Measurements from ENCODE around the gene WFIKKN1.

WFIKKN1 gene

DNA sequence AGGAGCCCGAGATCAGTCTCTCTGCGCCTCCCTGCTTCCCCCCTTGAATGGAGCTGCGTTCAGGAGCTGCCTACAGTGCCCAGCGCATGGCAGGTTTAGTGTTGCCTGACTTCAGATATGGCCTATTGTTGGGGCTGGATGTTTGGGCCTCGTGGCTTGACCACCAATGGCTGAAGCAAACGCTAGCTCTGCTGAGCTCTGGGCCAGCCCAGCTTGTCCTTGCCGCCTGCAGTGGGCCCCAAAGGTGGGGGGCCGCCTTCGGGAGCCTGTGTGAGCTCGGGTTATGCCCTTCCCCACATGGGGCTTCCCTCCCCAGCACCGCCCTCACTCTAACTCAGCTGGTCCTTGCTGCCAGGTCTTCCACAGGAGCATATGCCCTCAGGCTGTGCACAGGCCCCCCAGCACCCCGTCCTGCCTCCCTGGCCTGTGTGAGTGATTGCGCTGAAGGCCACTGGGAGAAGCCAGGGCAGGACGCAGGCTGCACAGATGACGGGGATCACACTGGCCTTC, 7.3 kb downstream of the WFIKKN1 start:
- DNase-seq: no peak

DNA sequence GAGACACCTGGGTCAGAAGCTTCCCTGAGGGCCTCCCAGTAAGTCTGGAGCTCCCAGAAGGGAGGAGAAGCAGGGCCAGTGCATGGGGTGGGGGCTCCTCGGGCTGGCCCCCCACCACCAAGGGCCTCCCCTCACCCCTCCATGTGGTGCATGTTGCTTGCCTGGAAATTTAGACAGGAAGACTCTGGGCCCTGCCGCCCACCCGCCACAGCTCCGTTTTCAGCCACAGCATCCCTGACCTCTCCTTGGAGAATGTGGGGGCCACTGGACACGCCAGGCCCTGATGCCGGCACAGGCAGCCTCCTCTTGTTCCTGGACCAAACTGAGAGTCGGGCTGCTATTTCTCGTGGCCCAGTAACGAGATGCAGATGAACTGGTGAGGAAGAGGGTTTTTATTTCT, 8.1 kb downstream of the WFIKKN1 start:
- DNase-seq: no peak

DNA sequence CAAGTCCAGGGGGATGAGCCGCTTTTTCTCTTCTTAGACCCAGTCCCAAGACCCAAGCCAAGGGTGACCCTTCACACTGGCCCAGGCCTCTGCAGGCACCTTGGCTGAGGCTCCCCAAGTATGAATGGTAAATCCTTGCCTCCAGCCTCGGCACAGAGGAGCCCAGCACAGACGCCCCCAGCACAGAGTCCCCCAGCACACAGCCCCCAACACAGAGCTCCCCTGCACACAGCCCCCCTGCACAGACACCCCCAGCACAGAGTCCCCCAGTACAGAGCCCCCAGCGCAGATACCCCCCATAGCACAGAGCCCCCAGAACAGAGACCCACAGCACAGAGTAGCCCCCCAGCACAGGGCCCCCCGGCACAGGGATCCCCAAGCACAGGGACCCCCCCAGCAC, 9.8 kb downstream of the WFIKKN1 start:
- DNase-seq: no peak

DNA sequence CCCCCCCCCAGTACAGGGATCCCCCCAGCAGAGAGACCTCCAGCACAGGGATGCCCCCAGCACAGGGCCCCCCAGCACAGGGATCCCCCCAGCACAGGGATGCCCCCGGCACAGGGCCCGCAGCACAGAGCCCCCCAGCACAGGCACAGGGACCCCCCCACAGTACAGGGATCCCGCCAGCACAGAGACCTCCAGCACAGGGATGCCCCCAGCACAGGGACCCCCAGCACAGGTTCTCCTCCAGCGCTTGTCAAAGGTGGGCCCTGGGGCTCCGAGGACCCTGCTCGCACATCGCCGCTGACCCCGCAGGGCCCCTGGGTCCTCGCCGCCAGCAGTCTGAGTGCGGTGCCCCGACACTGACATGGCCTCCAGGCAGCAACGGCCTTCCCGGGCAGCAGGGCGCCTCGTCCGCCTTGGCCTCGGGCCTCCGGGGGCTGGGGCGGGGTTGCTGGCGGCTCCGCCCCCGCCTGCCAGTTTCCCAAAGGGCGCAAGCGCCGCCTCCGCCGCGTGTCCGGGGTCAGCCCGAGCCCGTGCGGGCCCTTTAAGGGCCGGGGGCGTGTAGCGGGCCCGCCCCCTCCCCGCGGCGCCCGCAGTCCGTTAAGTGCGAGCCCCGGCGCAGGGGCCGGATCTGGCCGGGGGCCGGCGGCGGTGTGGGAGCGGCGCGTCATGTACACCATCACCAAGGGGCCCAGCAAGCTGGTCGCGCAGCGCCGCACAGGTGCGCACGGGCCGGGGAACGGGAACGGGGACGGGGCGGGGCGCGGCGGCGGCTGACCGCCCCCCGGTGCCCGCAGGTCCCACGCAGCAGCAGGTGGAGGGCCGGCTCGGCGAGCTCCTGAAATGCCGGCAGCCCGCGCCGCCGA, 10.8 kb downstream of the WFIKKN1 start, which contains the start of gene MCRIP2:
Gene MCRIP2, plus strand, starts transcription at position 503 of the 863 bp plus-strand sequence. Its CDS starts 164 bp downstream, at position 667.
- DNase-seq: peak; percentile 94

DNA sequence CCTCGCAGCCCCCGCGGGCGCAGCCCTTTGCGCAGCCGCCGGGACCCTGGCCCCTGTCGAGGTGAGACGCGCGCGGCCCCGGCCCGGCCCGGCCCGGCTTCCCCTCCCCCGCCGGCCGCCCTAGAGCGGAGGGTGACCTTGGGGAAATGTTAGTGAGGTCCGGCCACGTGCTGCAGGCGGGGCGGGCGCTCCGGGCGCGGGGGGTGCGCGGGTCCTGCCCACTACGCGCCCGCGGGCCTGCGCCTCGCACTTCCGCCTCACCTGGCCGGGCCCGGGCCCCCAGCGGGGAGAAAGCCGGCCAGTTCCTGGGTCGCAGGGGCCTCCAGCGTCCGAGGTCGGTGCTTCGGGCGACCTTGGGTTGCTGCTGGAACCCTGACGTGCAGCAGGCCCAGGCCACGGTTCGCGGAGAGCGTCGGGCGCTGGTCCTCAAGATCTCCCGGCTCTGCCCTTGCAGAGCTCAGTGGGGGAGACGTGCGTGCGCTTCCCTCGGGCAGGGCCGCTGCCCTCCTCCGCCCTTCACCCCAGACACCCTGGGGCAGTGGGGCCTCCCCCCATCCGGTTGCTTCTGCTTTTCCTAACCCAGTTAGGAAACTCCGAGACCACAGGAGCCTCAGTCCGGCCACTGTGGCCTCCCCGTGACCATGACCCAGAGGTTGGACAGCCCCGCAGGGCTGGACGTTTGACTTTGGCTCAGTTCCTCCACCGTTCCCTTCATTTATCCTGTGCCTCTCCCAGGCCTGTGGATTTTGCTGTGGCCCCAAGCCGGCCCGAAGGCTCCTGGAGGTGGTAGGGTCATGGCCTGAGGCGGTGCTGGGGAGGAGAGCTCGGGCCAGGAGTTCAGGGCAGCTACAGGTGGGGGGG, 11.6 kb downstream of the WFIKKN1 start:
- peak; percentile 76 for DNase-seq

DNA sequence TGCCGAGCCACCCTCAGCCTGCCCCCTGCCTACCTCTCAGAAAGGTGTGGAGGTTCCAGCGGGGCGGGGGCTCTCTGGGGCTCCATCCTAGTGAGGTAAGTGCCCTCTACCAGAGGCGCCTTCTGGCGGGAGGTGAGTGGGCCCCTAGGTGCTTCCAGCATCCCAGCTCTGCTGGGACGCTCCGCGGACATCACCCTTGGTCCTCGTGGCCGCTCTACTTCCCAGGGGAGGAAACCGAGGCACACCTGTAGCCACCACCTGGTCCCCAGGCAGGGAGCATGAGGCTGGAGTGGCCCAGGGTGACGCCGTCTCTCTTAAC, 12.2 kb downstream of the WFIKKN1 start:
- no peak for DNase-seq

DNA sequence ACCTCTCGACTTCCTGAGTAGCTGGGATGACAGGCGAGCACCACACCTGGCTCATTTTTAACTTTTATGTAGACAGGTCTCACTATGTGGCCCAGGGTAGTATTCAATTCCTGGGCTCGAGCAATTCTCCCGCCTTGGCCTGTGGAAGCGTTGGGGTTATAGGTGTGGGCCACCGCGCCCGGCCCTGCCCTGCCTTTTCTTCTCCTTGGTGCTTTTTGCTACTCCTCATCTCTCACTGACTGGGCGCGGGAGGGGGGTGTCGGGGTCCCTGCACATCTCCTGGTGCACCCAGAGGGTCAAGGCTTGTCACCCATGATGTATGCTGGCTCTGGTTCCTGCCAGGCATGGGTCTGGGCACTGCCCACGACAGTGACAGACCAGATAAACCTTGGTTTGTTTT, 13.8 kb downstream of the WFIKKN1 start:
- no peak for DNase-seq

DNA sequence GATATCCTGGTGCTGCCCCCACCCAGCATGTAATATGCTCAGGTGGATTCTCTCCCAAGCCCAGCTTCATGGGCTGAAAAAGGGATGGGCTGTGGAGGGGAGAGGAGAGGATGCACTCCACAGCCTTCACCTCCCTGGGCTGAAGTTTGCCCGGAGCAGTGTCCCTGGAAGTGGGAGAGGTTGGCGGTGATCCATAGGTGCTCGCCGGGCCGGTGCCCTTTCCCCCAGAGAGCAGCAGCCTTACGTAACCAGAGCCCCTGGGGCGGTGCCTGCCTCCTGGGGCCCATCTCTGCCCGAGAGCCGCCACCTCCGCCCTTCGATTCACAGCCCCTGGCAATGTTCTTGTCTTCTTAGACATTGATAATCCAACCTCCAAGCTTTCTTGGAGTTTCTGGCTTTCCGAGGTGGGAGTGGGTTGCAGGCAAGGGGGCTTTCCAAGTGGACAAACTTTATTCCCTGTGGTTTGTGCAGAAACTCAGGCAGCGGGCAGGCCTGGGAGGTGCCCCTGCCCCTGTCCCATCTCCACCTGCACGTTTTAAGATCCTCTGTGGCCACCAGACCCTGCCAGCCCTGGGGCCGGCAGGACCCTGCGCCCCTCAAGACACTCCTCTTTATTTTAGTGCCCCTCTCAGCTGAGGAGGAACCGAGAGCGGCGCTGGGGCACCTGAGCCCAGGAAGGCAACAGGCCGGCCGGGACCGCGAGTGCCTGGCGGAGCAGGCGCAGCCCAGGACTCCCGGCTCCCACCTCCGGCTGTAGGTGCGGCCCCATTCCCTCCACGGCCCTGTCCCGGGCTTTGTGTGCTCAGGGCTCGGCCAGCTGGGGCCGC, 15.3 kb downstream of the WFIKKN1 start:
- no peak for DNase-seq

DNA sequence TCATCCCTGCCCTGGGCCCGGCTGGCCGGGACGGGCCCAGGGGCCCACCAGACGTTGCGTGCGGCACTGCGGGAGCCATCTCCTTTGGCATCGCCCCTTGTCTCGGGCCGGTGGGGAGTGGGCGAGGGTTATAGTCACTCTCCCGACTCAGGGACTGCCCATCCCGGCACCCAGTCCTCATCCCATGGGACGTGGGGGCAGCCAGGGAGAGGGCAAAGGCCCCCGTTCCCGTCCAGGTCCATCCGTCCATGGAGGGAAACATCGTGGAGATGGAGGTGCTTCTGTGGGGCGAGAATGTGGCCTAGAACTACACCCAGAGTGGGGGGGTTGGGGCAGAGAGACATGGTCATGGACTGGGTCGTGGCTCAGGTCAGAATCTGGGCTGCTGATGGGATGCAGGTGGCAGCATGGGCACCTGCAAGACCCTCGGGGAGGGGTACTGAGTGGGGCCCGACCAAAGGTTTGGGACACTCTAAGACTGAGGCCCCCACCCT, 15.9 kb downstream of the WFIKKN1 start:
- DNase-seq: no peak

DNA sequence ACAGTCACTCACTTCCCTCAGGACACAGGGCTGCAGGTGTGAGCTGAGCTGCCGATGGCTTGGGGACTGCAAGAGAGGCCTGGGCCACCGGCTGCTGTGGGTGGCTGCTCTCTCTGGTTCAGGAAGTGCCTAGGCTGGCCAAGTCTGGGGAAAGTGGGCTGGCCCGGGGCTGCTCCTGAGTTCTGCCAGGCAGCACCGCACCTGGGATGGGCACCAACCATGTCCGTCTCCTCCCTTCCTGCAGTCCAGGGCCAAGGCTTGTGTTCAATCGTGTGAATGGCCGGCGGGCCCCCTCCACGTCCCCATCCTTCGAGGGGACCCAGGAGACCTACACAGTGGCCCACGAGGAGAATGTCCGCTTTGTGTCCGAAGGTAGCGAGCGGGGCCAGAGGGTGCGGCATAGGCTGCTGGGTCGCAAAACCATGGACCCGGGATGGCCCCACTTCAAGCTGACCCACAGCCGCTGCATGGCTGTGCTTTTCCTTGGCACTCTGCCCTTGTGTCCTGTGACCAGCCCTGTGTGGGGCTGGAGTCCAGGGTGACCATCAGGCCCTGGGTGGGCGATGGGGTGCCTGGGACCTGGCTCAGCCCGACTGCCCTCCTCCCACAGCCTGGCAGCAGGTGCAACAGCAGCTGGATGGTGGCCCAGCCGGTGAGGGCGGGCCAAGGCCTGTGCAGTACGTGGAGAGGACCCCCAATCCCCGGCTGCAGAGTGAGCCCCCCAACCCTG, 16.6 kb downstream of the WFIKKN1 start:
- no peak for DNase-seq

DNA sequence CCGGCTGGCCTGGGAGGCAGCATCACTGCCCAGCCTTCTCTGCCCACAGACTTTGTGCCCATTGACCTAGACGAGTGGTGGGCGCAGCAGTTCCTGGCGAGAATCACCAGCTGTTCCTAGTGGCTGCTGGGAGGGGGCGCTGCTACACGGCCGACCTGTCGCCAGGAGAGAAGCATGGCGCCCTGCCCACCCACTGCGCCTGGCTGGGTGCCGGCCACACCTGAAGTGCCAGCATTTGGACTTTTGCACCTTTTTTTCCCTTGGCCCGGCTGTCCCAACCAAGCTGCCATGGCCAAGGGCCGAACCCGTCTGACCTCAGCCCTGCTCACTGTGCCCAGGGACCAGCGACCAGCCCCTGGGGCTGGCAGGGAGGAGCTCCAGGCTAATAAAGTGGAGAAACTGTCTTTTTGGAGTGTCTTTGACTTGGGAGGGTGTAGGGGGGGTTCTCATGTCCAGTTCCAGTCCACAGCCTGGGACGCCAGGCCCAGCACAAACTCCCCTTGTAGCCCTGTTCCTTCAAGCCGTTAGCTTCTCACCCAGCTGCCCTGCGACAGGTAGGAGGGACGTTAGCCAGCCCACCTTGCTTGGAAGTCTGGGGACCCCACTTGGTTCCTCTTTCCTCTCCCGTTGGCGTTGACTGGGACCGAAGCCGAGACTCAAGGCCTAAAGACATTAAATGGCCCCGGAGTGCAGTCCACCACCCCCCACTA, 17.4 kb downstream of the WFIKKN1 start:
- peak; percentile 78 for DNase-seq

DNA sequence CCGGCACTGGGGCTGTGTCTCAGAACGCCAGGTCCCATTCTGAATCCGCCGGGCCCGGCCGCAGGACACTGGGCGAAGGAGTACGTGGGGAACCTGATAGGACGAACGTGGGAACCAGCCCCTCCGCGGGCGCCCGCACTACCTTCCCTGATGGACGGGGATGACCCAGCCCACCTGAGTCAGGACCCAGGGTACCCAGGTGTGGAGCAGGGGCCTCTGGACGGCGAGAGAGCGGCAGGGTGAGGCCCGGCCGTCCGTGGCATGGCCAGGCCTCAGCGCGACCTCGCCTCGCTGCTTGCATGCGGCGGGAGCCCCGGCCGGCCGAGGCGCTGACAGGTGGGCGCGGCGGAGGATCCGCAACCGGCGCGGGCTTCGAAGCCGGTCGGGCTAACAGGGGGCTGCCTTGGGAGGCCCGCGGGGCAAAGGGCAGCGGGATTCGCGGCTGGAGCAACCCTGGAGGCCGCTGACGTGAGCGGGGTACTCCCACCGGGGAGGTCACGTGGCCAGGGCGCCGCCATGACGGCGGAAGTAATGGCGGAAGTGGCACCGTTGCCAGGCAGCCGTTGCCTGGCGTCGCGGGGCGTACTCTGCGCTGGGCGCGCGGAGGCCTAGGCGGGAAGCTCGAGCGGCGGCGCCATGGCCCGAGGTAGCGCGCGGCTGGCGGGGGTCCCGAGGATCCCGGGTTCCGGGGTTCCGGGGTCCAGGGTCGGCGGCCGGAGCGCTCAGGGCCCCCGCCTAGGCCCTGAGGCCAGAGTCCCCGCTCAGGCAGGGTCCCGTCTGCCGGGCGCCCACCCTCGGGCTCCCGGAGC, 18.2 kb downstream of the WFIKKN1 start, which contains the start of gene WDR90:
Gene WDR90, plus strand, starts transcription at position 585 of the 809 bp plus-strand sequence. Its CDS starts 52 bp downstream, at position 637.
- peak; percentile 98 for DNase-seq

DNA sequence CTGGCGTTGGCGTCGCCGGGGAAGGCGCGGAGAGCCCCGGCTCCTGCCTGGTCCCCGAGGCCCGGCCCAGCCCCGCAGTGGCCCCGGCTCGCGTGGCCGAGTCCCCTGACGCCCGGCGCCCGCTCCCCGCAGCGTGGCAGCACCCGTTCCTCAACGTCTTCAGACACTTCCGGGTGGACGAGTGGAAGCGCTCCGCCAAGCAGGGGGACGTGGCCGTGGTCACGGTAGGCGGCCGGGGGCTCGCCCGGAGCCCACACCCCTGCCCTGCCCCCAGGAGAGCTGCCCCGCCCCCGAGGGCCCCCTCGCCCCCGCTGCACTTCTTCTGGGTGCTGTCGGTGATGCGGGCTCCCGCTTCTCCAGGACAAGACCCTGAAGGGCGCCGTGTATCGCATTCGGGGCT, 18.8 kb downstream of the WFIKKN1 start:
- peak; percentile 61 for DNase-seq

DNA sequence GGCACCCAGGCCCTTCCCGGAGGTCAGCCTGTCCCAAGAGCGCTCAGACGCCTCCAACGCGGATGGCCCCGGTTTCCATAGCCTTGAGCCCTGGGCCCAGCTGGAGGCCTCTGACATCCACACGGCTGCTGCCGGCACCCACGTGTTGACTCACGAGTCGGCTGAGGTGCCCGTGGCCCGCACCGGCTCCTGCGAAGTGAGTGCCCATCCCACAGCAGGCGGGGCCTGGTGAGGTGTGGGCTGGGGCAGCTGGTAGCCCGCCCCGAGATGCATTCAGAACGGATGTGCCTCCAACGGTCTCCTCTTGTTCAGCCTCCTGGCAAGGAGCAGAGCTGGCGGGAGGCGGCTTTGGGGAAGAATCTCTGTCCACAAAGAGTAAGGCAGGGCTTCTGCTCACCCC, 21.1 kb downstream of the WFIKKN1 start:
- no peak for DNase-seq

DNA sequence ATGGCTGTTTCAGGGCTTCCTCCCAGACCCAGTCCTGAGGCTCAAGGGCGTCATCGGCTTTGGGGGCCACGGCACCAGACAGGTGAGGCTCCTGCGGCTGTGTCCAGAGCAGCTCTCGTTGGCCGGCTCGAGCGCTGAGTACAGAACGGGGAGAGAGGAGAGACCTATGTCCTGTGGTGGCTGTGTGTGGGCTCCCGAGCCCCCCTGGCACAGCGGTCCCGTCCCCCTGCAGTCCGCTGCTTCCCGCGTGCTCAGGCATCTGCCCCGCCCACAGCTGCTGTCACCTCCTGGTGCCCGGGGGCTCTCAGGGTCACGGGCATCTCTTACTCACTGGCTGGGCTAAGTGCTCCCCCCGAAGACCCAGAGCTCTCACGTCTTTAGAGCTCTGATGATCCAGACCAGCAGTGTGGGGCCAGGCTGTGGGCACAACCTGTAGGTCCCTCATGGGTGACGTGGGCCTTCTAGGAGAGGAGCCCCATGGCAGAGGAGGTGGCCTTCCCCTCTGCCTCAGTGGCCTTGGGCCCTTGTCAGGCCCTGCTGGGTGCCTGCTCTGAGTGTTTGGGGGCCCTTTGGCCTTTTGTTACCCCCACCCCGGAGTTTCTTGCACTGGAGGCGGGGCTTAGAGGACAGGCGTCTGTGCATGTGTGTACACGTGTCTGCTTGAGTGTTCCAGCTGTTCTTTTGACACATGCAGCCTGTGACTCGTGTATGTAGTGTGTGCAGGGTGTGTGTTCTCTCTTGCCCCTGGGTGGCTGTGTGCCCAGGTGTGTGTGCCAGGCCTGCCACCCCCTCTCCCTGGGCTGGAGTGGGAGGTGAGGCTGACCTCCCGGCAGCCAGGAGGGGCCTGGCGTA, 21.9 kb downstream of the WFIKKN1 start:
- DNase-seq: no peak

DNA sequence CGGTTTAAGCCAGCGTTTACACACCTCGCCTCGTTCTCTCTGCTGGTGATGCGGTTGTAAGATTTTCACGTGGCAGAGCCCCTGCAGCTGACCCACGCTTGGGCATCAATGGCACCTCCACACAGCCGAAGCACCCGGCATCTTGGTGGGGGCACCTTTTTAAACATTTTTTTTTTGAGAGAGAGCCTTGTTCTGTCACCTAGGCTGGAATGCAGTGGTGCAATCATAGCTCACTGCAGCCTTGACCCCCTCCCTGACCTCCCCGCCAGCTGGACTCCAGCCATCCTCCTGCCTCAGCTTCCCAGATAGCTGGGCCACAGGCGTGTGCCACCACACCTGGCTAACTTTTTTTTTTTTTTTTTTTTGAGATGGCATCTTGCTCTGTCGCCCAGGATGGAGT, 23.2 kb downstream of the WFIKKN1 start:
- DNase-seq: no peak

DNA sequence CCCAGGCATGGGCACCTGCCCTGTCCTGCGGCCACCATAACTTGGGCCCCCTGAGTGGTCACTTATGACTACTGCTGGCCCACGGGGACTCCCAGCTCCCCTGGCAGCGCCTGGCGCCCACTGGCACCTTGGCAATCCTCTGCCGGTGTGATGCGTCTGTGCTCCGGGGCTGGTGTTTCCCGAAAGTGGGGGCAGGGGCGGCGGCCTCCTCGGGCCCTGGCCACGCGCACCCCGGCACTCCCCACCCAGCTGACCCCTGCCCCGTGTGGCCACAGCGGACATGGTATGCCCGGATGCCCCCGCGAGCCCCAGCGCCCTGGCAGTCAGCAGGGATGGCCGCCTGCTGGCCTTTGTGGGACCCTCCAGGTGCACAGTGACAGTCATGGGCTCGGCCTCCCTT, 26.7 kb downstream of the WFIKKN1 start:
- DNase-seq: no peak

DNA sequence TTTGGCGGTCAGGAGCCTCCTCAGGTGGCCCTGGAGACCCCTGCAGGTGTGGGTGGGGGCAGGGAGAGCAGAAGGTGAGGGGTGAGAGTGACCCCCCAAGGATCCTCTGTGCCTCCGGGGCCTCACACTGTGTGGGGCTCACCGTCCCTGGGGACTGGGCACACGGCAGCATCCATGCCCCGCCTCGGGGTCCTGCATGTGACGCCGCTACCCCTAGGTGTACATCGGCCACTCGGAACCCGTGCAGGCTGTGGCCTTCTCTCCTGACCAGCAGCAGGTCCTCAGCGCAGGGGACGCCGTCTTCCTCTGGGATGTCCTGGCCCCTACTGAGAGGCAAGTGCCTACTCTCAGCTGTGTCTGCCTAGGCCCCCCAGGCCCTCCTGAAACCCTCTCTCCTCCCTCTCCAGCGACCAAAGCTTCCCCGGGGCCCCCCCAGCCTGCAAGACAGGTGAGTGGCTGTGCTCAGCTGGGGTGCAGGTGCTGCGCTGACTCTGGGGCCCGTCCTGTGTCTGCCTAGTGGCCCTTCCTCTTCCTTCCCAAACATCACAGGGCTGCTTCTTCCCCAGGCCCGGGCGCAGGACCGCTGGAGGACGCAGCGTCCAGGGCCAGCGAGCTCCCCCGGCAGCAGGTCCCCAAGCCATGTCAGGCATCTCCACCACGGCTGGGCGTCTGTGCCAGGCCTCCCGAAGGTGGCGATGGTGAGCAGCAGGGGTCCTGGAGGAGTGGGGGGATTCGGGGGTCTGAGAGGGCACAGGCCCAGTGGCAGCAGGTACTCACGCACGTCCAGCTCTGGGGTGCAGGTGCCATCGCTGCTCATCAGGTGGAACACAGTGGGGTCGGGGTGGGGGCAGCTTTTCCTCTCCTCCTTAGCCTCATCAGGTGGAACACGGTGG, 28.1 kb downstream of the WFIKKN1 start:
- no peak for DNase-seq

Data from hematopoietic multipotent progenitor cell treated with erythropoietin and hydrocortisone succinate and interleukin-3 and kit ligand, for 4 days (in vitro differentiated cells).